ENCODE measurements around the gene CTNNA2. TPM values are rescaled to one million over a fixed set of nuclear protein-coding genes. Genes with fewer than 3 reads are reported as not detected.

Gene CTNNA2
- total RNA-seq, 1 experiment from 2014 or later, result not detected

DNA sequence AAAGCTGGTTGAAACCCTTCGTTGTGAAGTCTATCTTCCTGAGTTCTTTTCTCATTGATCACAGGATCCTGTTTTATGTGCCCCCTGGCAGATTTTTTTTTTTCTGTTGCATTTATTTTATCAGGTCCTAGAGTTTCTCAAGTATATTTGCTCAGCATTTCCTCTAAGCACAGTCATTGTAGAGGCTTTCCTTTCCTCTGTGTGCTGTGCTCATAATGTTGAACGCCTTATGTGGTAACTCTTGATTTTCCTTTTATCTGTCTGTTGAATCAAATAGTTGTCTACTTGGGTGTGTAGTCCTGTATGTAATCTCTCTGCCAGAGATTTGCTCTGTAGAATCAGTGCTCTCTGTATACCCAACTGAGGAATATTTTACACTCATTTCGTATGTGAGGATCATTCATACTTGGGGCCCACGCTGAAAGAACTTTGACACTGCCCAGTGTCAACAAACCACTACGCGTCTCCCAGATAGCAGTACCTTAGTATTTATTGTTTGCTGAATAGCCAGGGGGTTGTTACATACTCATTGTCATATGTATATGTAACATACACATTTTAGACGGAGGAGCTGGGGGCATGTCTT lies 118.2 kb downstream of the CTNNA2 start:
- Histone ChIP-seq H3K79me2 (ENCODE audit: low read depth) (no peaks in the 10 kb centered on the region), H3K4me2 (no peak overlapping the region), H3K27ac (no peak overlapping the region), H3F3A (ENCODE audit: insufficient read depth, low read depth) (no peaks in the 10 kb centered on the region), H3K9me3 (ENCODE audit: insufficient read depth, low read depth) (no peaks in the 10 kb centered on the region), H4K20me1 (ENCODE audit: insufficient read depth) (no peaks in the 10 kb centered on the region), H3K9me2 (ENCODE audit: insufficient read depth) (no peaks in the 10 kb centered on the region), H3K27me3 (ENCODE audit: insufficient read depth, low read depth) (peaks cover 5% of the 10 kb centered on the region; the same call in 1 of the 2 replicates), H3K4me1 (replicated peaks; ENCODE audit: insufficient read depth) (no peaks in the 10 kb centered on the region), H2AFZ (no peak overlapping the region), H3K36me3 (ENCODE audit: low read depth) (no peaks in the 10 kb centered on the region), H3K4me3 (no peak overlapping the region)
- no TSS peak for BruUV-seq (replicated peaks)
- DNase-seq, result no peak
- TF ChIP-seq, protein P1, sequence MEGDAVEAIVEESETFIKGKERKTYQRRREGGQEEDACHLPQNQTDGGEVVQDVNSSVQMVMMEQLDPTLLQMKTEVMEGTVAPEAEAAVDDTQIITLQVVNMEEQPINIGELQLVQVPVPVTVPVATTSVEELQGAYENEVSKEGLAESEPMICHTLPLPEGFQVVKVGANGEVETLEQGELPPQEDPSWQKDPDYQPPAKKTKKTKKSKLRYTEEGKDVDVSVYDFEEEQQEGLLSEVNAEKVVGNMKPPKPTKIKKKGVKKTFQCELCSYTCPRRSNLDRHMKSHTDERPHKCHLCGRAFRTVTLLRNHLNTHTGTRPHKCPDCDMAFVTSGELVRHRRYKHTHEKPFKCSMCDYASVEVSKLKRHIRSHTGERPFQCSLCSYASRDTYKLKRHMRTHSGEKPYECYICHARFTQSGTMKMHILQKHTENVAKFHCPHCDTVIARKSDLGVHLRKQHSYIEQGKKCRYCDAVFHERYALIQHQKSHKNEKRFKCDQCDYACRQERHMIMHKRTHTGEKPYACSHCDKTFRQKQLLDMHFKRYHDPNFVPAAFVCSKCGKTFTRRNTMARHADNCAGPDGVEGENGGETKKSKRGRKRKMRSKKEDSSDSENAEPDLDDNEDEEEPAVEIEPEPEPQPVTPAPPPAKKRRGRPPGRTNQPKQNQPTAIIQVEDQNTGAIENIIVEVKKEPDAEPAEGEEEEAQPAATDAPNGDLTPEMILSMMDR (conservative IDR thresholded peaks at IDR 0.05), result no peak
- no peak for TF ChIP-seq EZH2 (IDR thresholded peaks at IDR 0.05; ENCODE audit: low read depth)
- CTCF ChIA-PET, result no interaction called here
- intact Hi-C loops (cut with micrococcal nuclease; ENCODE audit: unreplicated experiment), result no loop called here
- POLR2A ChIA-PET (ENCODE audit: unreplicated experiment), result no interaction called here

DNA sequence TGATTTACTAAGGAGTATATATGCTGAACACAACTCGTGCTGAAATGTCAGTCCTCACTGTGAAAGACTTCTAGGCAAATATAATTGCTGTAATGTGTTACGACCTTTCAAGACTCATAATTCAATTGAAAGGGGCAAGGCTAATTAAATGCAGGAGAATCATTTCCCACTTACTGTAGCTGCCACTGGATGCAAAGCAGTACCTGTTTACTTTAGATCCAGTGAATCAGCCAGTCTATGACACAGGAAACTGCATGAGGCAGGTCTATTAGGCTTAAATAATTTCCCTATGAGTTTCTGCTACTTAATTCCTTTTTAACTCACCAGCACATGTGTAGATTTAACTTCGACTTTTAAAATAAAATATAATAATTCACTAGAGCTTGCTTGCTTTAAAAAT lies 125.6 kb downstream of the CTNNA2 start:
- Histone ChIP-seq H3F3A (ENCODE audit: insufficient read depth, low read depth) (no peaks in the 10 kb centered on the region), H3K27me3 (ENCODE audit: insufficient read depth, low read depth) (peaks cover 5% of the 10 kb centered on the region; the same call in 1 of the 2 replicates), H3K9me2 (ENCODE audit: insufficient read depth) (no peaks in the 10 kb centered on the region), H4K20me1 (ENCODE audit: insufficient read depth) (peaks cover 4% of the 10 kb centered on the region; the same call in 1 of the 2 replicates), H3K4me1 (replicated peaks; ENCODE audit: insufficient read depth) (no peaks in the 10 kb centered on the region), H3K4me2 (no peak overlapping the region), H2AFZ (no peak overlapping the region), H3K36me3 (ENCODE audit: low read depth) (no peaks in the 10 kb centered on the region), H3K27ac (no peak overlapping the region), H3K9me3 (ENCODE audit: insufficient read depth, low read depth) (no peaks in the 10 kb centered on the region), H3K4me3 (no peak overlapping the region), H3K79me2 (ENCODE audit: low read depth) (no peaks in the 10 kb centered on the region)
- BruUV-seq (replicated peaks), result no TSS peak
- ChIA-PET CTCF (no interaction called here), POLR2A (ENCODE audit: unreplicated experiment) (no interaction called here)
- TF ChIP-seq, protein P1 (conservative IDR thresholded peaks at IDR 0.05), result no peak
- TF ChIP-seq EZH2 (IDR thresholded peaks at IDR 0.05; ENCODE audit: low read depth), result no peak
- no peak for DNase-seq
- intact Hi-C loops (cut with micrococcal nuclease; ENCODE audit: unreplicated experiment), result no loop called here

DNA sequence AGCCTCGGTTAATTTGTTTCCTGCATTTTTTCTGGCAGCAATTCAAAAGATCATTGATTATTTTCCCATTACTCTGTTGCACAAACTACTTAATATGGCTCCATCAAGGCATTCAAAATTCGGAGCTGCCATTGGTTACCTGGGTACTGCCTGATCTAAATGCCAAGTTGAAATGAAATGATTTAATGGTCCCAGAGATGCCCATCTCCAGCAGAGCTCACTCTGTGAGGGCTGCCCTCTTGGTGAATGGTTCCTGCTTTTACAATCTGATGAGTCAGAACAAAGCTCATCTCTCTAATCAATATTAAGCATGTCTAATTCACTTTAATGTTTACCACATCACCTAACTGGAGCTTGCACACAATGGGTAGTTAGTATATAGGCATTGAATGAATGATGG lies 126.1 kb downstream of the CTNNA2 start:
- ChIA-PET POLR2A (ENCODE audit: unreplicated experiment) (no interaction called here), CTCF (no interaction called here)

More for the DNA sequence above, 126.1 kb downstream of the CTNNA2 start:
- Histone ChIP-seq H4K20me1 (ENCODE audit: insufficient read depth) (peaks cover 4% of the 10 kb centered on the region; the same call in 1 of the 2 replicates), H2AFZ (no peak overlapping the region), H3K4me2 (no peak overlapping the region), H3K9me3 (ENCODE audit: insufficient read depth, low read depth) (no peaks in the 10 kb centered on the region), H3K27ac (no peak overlapping the region), H3K27me3 (ENCODE audit: insufficient read depth, low read depth) (peaks cover 5% of the 10 kb centered on the region; the same call in 1 of the 2 replicates), H3K79me2 (ENCODE audit: low read depth) (no peaks in the 10 kb centered on the region), H3K4me1 (replicated peaks; ENCODE audit: insufficient read depth) (no peaks in the 10 kb centered on the region), H3K4me3 (no peak overlapping the region), H3K9me2 (ENCODE audit: insufficient read depth) (no peaks in the 10 kb centered on the region), H3K36me3 (ENCODE audit: low read depth) (no peaks in the 10 kb centered on the region), H3F3A (ENCODE audit: insufficient read depth, low read depth) (no peaks in the 10 kb centered on the region)
- TF ChIP-seq, protein P1 (conservative IDR thresholded peaks at IDR 0.05), result no peak
- no peak for TF ChIP-seq EZH2 (IDR thresholded peaks at IDR 0.05; ENCODE audit: low read depth)
- intact Hi-C loops (cut with micrococcal nuclease; ENCODE audit: unreplicated experiment), result no loop called here
- DNase-seq, result no peak
- no TSS peak for BruUV-seq (replicated peaks)

Data from PC-9 (cell line).